ENCODE data around the gene SLC24A3. TPM values are rescaled to one million over a fixed set of nuclear protein-coding genes. Genes with fewer than 3 reads are reported as not detected.

Gene SLC24A3
- total and polyA plus RNA-seq, 2 of the 13 experiments (the other 11 are each of a cell fraction or from before 2014, with no cell fraction given), result not detected

DNA sequence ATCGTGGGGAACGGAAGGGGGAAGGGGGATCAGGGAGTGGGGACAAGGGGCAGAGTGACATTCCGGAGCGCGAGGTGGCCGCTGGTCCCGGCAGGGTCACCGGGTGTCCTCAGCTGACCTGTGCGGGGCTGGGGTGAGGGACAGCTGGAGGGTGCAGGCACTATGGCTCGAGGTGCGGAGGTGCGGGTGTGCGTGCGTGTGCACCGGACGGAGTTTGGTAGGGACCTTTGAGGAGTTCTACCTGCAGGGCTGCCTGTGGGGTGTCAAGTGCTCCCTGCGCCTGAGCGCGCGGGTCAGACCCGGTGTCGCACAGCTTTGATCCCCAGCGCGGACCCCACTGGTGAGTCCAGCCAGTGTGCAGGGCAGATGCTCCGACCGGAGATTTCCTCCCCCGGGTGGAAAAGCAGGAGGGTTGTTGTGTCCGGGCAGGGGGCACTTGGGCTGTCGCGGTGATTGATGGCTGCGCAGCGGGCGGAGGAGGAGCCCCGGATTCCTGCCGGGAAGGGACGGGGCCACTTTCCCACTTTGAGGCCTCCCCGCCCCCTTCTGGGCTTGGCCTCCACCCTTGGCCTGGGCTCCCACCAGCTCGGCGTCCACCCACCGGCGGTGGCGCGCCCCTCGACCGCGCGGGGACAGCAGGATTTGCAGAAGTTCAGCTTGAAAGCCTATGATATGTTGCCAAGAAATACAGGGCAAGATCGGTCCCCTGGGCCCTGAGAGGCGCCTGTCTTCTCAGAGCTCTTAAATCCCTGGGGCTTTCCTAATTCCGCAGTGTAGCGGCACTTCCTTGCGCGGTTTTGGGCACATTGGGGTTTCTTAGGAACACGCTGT lies 546.3 kb downstream of the SLC24A3 start (continued):
- TF ChIP-seq SRF (IDR thresholded peaks at IDR 0.05; ENCODE audit: low read depth, low read length), result no peak
- 0 out of 2 replicates have a peak, but pooled peaks have one; percentile 11 for TF ChIP-seq ZBTB2 (CRISPR knock-in tag; IDR thresholded peaks at IDR 0.05; ENCODE audit: low read depth)
- peak; percentile 71; the same call in 1 of the 2 replicates for TF ChIP-seq ZSCAN29 (CRISPR knock-in tag; conservative IDR thresholded peaks at IDR 0.05)
- TF ChIP-seq, protein P1, sequence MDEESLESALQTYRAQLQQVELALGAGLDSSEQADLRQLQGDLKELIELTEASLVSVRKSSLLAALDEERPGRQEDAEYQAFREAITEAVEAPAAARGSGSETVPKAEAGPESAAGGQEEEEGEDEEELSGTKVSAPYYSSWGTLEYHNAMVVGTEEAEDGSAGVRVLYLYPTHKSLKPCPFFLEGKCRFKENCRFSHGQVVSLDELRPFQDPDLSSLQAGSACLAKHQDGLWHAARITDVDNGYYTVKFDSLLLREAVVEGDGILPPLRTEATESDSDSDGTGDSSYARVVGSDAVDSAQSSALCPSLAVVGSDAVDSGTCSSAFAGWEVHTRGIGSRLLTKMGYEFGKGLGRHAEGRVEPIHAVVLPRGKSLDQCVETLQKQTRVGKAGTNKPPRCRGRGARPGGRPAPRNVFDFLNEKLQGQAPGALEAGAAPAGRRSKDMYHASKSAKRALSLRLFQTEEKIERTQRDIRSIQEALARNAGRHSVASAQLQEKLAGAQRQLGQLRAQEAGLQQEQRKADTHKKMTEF (CRISPR knock-in tag; IDR thresholded peaks at IDR 0.05), result no peak; the same call in none of the 2 replicates
- TF ChIP-seq FOSL2 (CRISPR knock-in tag; IDR thresholded peaks at IDR 0.05), result no peak
- TF ChIP-seq ZNF772 (CRISPR knock-in tag; IDR thresholded peaks at IDR 0.05), result peak; percentile 41; the same call in 1 of the 2 replicates
- peak; percentile 34; the same call in 1 of the 2 replicates for TF ChIP-seq RARA (CRISPR knock-in tag; IDR thresholded peaks at IDR 0.05)
- TF ChIP-seq PHF21A (CRISPR knock-in tag; IDR thresholded peaks at IDR 0.05), result peak; percentile 62; the same call in 1 of the 2 replicates
- no peak for TF ChIP-seq ZNF362 (CRISPR knock-in tag; IDR thresholded peaks at IDR 0.05; ENCODE audit: borderline replicate concordance)
- no peak for TF ChIP-seq NFYB (CRISPR knock-in tag; IDR thresholded peaks at IDR 0.05)
- TF ChIP-seq MAFG (CRISPR knock-in tag; IDR thresholded peaks at IDR 0.05), result no peak
- no peak for TF ChIP-seq ZNF496 (CRISPR knock-in tag; IDR thresholded peaks at IDR 0.05; ENCODE audit: insufficient replicate concordance)
- TF ChIP-seq ZNF749 (CRISPR knock-in tag; IDR thresholded peaks at IDR 0.05; ENCODE audit: borderline replicate concordance), result 0 out of 2 replicates have a peak, but pooled peaks have one; percentile 69
- TF ChIP-seq ZNF724P (CRISPR knock-in tag; IDR thresholded peaks at IDR 0.05; ENCODE audit: borderline replicate concordance), result no peak
- no peak for TF ChIP-seq CEBPB (IDR thresholded peaks at IDR 0.05; ENCODE audit: borderline replicate concordance, low read depth, low read length)
- TF ChIP-seq TIGD3 (CRISPR knock-in tag; IDR thresholded peaks at IDR 0.05; ENCODE audit: borderline replicate concordance), result no peak
- no peak for TF ChIP-seq GFI1 (CRISPR knock-in tag; IDR thresholded peaks at IDR 0.05; ENCODE audit: borderline replicate concordance)
